Measurements from ENCODE around the gene CCT6A.
"Not testable (repeated sequence)": the region's sequence is repeated elsewhere in the genome, so short reads cannot be mapped to it uniquely, and the experiment has no call there.

CCT6A gene

DNA sequence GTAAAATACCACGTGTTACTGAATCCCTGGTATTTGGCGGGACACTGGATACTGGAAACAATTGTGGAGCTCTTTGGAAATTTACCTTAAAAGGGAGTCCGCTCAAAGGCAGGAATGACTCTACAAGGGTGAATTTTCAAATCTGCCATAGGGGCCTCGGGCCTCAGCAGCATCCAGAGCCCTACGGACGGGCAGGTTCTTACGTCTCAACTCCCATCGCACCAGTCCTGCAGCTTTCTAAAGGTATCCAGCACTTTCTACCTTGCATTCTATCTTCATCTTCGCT is 569 bp upstream of the CCT6A start:
- DNase-seq (ENCODE audit: low read depth in 2 of 2): no peak

DNA sequence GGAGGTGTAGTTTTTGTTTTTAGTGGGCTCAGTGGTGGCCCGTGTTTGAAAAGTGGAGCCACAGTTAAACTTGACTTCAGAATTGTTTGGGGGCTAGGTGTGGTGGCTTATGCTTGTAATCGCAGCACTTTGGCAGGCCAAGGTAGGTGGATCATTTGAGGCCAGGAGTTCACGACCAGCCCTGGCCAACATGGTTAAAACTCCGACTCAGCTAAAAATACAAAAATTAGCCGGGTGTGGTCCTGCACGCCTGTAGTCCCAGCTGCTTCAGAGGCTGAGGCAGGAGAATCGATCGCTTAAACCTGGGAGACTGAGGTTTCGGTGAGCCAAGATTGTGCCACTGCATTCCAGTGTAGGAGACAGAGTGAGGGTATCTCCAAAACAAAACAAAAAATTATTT is 1.8 kb downstream of the CCT6A start:
- no peak for DNase-seq (ENCODE audit: low read depth in 2 of 2)

DNA sequence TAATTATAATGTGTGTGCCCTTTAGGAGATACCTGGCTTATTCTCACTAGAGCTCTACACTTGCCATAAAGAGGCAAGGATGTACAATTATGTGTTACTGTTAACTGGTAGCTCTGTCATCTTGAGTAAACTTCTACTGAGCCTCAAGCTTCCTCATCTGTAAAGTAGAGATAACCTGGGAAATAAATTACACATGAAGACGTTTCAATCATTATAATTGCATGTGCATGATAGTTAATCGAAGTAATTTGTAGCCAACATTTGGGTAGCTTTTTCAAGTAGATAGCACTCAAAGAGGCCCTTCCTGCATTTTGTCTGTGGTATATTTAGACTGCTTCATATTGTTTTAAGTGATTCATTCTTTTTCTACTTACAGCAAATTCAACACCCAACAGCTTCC is 2.4 kb downstream of the CCT6A start:
- no peak for DNase-seq (ENCODE audit: low read depth in 2 of 2)

DNA sequence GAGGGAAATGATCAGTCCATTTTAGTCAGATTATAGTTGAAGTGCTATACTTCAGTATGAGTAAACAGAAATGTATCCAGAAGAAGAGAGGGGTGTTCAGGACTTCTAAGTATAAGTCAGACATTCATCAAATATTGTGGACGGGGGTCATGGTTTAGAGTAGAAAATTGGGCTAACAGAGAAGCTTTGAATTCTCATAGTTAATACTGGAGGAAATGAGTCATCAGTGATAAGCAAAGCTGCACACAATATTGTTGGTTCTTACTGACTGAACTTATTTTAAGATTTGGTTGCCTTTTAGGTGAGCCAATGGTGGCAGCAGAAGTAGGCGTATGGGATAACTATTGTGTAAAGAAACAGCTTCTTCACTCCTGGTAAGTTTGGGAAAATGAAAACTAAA is 10.8 kb downstream of the CCT6A start:
- no peak for DNase-seq (ENCODE audit: low read depth in 2 of 2)

DNA sequence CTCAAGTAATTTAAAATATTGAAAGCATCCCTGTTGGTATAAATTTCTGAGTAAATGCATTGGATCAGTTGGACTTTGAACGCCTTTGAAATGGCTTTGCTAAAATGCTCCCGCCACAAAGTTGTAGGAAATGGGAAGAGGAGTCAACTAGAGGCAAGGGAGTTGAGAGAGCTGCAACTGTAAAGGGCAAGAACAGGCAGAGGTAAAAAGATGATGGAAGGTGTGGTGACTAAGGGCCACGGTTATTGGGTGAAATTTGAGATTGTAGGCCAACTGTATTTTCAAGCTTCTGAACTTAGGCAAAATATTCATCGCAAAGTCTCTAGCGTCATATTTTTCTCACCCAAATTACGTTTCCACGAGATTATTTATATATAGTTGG is 11.9 kb downstream of the CCT6A start:
- DNase-seq (ENCODE audit: low read depth in 2 of 2): no peak

DNA sequence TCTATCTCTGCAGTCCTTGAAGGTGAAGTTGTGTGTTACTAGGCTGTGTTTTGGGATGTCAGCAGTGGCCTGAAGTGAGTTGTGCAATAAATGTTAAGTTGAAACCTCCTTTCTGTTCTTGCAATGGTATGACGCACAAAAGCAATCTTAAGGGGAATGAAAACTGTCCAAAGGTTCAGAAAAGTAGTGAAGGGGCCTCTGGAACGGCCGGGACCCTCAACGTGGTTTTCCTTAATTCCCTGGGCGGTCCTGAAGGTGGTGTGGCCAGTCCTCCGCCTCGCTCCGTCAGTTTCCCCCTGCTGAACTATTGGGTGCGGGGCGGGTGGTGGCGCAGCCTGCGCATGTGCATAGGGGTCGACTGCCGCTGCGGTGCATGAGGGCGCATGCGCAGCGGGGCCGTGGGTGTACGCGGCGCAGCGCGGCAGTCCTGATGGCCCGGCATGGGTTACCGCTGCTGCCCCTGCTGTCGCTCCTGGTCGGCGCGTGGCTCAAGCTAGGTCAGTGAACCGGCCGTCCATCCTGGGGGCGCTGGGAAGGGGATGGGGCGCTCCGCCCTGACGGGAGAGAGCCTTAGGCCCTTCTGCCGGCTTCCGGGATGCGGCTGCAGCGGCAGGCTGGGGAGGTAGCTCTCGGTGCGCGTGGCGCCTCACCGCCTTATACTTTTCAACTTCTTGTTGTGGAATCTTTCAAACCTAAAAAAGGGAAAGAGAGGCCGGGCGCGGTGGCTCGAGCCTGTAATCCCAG is 12.5 kb downstream of the CCT6A start, which contains the start of gene SUMF2:
Gene SUMF2, plus strand, starts transcription at position 405 of the 744 bp plus-strand sequence. Its CDS starts 26 bp downstream, at position 431.
- peak; percentile 74 to 84 for DNase-seq (ENCODE audit: low read depth in 2 of 2)

DNA sequence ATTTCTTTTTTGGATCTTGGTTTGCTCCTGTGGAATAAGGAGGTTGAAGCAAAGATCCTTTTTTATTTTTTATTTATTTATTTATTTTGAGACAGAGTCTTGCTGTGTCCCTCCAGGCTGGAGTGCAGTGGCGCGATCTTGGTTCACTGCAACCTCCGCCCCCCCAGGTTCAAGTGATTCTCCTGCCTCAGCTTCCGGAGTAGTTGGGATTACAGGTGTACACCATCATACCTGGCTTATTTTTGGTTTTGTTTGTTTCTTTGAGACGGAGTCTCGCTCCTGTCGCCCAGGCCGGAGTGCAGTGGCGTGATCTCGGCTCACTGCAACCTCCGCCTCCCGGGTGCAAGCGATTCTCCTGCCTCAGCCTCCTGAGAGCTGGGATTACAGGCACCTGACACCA is 14.8 kb downstream of the CCT6A start:
- not testable (repeated sequence) for DNase-seq (ENCODE audit: low read depth in 2 of 2)

DNA sequence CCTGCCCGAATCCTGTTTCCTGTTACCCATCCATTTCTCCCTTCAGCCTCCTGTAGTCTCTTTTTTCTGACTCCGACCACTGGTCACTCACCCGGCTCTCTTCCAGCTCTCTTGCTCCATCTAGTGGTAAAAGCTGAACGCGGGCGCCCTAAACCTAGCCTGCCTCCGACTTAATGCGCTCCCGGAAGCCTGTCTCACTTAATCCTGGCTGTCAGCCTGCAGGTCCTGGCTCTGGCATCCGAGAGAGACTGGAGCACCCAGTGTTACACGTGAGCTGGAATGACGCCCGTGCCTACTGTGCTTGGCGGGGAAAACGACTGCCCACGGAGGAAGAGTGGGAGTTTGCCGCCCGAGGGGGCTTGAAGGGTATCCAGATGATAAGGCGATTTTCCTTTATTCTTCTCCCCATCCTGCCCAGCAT is 22.8 kb downstream of the CCT6A start:
- peak; percentile 17 to 48 for DNase-seq (ENCODE audit: low read depth in 2 of 2)

DNA sequence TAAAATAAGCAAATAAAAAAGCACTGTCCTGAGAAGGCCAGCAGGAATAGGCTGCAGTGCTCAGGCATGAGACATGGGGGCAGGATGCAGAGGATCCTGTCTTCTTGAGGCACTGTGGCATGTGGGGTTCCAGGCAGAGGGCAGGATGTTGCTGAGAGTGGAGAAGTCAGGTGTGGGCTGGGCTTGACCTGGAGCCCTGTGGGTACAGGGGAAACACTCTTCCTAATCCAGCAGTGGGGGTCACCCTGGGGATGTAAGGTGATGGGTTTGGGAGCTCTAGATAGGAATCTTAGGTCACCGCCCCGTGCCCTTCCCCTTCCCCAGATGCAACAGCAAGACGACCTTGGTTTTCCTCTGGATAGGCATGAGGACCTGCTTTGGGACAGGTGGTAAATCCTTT is 26.1 kb downstream of the CCT6A start:
- DNase-seq (ENCODE audit: low read depth in 2 of 2): no peak

DNA sequence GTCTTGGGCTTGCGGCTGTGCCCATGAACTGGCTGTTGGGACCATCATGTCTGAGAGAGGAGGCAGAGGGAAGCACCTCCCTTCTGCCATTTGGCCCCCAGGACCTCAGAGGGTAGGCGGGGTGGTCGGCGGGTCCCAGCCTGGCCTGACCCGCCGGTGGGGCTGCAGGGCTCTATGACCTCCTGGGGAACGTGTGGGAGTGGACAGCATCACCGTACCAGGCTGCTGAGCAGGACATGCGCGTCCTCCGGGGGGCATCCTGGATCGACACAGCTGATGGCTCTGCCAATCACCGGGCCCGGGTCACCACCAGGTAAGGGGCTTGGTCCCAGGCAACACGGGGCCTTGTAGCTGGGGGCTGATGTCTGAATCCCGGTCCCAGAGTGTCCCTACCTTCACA is 26.6 kb downstream of the CCT6A start:
- no peak for DNase-seq (ENCODE audit: low read depth in 2 of 2)

DNA sequence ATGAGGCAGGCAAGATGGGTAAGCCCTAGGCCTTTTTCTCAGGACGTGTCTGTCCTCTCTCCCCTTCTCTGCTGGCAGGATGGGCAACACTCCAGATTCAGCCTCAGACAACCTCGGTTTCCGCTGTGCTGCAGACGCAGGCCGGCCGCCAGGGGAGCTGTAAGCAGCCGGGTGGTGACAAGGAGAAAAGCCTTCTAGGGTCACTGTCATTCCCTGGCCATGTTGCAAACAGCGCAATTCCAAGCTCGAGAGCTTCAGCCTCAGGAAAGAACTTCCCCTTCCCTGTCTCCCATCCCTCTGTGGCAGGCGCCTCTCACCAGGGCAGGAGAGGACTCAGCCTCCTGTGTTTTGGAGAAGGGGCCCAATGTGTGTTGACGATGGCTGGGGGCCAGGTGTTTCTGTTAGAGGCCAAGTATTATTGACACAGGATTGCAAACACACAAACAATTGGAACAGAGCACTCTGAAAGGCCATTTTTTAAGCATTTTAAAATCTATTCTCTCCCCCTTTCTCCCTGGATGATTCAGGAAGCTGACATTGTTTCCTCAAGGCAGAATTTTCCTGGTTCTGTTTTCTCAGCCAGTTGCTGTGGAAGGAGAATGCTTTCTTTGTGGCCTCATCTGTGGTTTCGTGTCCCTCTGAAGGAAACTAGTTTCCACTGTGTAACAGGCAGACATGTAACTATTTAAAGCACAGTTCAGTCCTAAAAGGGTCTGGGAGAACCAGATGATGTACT is 28.1 kb downstream of the CCT6A start:
- no peak for DNase-seq (ENCODE audit: low read depth in 2 of 2)

DNA sequence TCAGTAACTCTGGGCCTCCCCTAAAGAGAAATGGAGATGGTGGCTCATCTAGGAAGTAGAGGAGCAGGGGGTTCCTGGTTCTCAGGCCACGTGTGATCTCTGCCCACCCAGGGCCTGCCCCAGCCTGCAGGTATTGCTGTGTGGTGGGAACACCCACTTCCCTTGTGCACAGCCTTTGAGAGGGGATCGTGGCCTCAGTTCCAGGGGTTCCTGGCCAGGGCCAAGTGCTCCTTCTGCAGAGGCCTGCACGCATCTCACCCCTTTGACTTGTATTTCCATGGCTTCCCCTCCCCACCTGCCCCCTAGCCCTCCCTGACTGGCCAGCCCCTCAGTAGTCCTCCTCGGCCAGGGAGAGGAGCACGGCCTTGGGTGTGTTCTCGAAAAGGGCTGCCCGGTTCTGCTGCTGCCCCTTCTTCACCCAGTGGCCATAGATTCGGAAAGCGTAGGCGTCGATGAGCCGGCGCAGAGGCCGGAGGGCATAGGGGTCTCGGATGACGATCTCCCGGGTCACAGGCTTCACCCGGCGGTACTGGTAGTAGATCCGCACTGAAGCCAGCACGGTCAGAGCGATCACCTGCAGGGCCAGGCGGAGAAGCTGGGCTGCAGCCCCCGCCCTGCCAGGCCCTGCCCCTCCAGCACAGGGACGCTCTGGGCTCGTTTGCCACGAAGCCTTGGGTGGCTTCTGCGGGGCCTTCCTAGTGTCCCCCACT is 29.3 kb downstream of the CCT6A start:
- not testable (repeated sequence) for DNase-seq (ENCODE audit: low read depth in 2 of 2)

DNA sequence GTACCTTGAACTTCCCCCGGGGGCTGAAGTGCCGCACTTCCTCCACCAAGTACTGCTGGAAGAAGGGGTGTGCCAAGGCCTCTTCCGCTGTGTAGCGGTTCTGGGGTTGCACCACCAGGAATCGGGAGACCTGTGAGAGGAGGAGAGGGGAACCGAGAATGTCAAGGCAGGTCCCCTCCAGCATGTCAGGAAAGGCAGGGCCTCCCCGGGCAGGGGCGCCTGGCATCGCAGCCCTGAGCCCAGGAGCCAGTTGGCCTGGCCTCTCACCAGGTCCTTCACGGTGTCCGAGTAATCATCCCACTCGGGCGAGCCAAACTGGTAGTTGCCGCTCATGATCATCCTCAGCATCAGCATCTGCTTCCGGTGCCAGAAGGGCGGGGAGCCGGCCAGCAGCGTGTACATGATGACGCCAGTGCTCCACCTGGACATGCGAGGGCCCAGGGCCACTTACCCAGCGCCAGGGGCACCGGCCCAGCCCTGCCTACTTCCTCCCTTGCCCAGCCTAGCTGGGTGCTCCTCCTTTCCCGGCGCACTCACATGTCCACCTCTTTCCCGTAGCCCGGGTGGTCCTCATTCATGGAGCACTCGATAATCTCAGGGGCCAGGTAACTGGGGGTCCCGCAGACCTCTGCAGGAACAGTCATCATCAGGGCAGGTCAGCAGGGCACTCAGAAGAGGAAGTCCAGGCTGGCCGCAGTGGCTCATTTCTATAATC is 30.2 kb downstream of the CCT6A start:
- DNase-seq (ENCODE audit: low read depth in 2 of 2): no peak

DNA sequence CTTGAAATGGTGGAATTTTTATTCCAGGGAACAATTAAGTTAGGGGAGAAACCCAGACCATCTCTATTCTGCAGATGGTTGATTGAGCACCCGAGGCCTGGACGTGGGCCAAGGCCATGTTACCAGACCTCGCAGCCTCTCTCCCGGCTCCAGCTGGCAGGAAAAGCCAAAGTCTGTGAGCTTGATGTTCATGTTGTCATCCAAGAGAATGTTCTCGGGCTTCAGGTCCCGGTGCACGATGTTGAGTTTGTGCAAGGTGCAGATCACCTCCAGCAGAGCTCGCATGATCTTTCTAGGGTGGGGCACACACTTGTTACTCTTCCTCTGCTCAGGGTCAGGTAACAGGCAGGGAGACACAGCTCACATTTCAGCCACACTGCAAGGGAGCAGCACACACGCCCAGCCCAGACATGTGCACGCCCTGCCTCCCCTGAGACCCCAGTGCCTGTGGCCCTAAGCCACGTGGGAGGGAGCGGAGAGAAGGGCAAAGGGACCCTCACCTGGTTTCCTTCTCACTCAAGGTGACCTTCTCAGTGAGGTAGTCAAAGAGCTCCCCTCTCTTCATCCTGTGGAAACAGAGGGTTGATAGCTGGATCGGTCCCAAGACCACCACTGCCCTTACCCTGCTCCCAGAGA is 31.7 kb downstream of the CCT6A start:
- DNase-seq (ENCODE audit: low read depth in 2 of 2): no peak

DNA sequence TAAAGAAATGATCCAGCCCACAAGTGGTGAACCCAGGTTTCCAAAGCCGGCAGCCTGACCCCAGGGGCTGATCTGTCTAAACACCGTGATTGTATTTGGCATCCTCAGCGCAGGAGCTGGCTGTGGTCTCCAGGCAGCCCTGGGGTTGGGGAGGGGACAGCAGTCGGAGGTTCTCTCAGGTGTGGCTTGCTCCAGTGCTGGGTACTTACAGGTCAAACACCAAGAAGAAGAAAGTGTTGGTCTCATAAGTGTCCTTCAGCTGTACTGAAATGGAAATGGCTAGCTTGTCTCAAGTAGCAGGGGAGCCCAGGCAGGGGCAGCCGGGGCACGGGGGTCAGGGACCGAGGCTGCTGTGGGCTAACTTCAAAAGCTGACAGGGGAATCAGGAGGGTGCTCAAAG is 35.2 kb downstream of the CCT6A start:
- no peak for DNase-seq (ENCODE audit: low read depth in 2 of 2)

DNA sequence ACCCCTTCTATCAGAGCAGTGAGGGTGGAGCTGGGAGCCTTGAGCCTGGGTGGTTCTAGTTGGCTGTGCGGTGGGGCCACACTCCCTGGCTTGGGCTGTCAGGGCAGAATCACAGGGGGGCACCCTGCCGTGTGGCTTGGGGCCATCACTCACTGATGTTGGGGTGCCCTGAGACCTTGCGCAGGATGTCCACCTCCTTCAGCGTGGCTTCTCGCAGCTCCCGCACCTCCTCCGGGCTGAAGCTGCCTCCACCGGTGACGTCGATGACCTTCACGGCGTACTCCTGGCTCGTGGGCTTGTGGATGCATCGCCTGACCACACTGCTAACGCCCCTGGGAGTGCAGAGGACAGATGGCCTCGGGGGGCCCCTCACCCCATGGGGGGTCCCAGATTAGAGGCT is 35.9 kb downstream of the CCT6A start:
- DNase-seq (ENCODE audit: low read depth in 2 of 2): no peak

DNA sequence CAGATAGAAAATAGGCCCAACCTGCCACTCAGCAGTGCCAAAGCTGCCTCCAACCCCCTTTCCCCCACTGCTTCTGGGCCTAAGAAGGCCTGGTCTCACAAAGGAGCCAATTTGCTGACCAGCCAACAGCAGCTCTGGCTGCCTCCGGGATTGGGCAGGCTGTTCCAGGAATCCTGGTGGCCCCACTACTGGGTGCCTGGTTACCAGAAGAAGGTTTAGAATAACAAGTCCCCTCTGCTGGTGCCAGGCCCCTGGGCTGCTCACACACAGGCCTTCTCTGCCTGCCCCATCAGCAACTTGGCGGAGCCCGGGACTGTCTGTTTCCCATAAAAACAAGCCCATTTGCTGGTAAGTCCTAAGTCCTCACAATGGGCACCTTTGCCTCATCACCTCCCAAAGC is 40.0 kb downstream of the CCT6A start:
- DNase-seq (ENCODE audit: low read depth in 2 of 2): no peak

DNA sequence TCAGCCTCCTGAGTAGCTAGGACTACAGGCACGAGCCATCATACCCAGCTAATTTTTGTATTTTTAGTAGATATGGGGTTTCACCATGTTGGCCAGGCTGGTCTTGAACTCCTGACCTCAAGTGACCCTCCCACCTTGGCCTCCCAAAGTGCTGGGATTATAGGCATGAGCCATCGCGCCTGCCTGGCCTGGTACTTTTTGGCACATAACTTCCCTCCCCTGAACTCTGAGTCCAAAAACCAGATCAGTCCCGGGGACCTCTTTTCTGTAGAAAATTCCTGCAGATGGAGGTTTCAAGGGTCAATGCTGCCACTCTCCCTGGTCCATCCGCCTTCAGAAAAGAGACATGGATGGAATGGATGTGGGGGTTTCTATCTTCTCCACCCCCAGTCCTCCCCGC is 40.8 kb downstream of the CCT6A start:
- not testable (repeated sequence) for DNase-seq (ENCODE audit: low read depth in 2 of 2)

DNA sequence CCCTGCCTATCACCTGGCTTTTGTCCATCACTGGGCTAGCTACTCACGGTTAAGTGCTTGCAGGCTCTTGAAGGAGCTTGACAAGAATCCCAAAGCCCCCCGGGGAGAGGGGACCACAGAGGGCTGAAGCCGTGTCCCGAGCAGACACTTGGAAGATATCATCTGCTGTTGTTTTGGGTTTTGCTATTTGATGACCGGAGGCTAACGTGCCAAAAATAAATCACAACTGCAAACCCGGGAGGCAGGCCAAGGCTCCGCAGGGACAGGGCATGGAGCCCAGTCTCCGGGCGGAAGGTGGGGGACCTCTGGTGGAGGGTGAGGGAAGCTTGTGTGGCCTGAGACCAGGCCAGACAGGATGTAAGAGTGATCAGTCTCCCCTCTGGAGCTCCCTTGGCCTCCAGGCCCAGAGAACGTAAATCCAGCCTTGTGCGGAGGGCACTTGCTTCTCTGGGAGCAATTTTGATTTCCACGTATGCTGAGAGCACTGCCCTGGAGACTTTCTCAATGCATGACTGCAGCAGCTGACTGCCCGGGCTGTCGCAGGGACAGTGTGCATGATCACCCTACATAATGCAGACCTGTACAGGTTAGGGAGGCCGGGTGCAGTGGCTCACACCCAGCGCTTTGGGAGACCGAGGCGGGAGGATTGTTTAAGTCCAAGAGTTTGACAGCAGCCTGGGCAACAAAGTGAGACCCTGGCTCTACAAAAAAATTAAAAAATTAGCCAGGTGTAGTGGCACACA is 41.4 kb downstream of the CCT6A start, which contains the start of gene PHKG1:
Gene PHKG1, minus strand, starts transcription at position 164 of the 743 bp plus-strand sequence. CDS start 4,011 bp downstream, outside the sequence.
- DNase-seq (ENCODE audit: low read depth in 2 of 2): no peak

DNA sequence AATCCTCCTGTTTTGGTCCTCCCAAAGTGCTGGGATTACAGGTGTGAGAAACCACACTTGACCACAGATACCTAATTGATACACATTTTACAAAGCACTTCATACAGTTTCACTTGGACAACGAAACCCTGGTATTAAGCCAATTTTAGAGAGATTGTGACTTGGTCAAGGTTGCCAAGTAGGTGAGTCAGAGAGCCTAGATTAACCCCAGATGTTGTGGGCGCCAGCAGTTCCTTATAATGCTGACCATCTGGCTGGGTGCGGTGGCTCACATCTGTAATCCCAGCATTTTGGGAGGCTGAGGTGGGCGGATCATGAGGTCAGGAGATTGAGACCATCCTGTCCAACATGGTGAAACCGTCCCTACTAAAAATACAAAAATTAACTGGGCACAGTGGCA is 46.1 kb downstream of the CCT6A start:
- no peak for DNase-seq (ENCODE audit: low read depth in 2 of 2)

Data from stimulated activated CD8-positive, alpha-beta memory T cell treated with anti-CD3 and anti-CD28 coated beads, Interleukin-7, amount 100 ng/mL, for 1 hour (primary cell).